PC-3 (cell line): ENCODE measurements around the gene DND1.

Experiments
- CTCF ChIP-seq: fragments of 300-600 bp; sonication (generic); conservative IDR thresholded peaks from 2 replicates; pipeline ENCODE4 v1.5.1; 2017; ENCODE audit warnings: antibody characterized with exemption, low read depth, mild to moderate bottlenecking, low read length
- EZH2 ChIP-seq: fragments of 300-600 bp; sonication (generic); IDR thresholded peaks from one replicate; pipeline ENCODE4 v1.6.1; 2017; ENCODE audit warnings: antibody characterized with exemption, mild to moderate bottlenecking, low read length; ENCODE audit not compliant: unreplicated experiment

- no peak for TF ChIP-seq CTCF
- no peak for TF ChIP-seq EZH2
Measured at GRCh38 chr5:140658870-140659269, 14.5 kb downstream of the DND1 start.
